Measurements from ENCODE around the gene TENM4. TPM values are rescaled to one million over a fixed set of nuclear protein-coding genes. Genes with fewer than 3 reads are reported as not detected.

Gene TENM4
- total RNA-seq, 4 donors from 2014 or later = 5.5 to 12.3 (median 8.9) TPM

DNA sequence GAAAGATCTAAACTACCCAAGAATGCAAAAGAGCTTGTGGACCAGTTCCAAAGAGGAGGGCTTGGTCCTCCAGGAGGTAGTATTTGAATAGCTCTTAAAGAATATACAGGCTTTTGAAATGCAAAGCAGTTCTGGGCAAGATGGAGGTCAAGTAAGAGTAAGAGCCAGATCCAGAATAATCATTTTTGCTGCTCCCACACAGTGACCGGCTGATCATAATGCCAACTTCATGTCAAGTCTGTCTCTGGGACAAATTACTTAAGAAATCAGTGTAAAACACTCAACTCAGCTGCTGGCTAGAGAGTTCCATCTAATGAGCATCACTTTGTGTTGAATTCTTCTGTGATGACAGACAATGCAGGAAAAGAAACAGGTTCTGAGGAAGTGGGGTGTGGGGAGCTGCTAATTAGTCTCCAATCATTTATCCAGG lies 615.2 kb downstream of the TENM4 start:
- TF ChIP-seq, protein P1, sequence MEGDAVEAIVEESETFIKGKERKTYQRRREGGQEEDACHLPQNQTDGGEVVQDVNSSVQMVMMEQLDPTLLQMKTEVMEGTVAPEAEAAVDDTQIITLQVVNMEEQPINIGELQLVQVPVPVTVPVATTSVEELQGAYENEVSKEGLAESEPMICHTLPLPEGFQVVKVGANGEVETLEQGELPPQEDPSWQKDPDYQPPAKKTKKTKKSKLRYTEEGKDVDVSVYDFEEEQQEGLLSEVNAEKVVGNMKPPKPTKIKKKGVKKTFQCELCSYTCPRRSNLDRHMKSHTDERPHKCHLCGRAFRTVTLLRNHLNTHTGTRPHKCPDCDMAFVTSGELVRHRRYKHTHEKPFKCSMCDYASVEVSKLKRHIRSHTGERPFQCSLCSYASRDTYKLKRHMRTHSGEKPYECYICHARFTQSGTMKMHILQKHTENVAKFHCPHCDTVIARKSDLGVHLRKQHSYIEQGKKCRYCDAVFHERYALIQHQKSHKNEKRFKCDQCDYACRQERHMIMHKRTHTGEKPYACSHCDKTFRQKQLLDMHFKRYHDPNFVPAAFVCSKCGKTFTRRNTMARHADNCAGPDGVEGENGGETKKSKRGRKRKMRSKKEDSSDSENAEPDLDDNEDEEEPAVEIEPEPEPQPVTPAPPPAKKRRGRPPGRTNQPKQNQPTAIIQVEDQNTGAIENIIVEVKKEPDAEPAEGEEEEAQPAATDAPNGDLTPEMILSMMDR (IDR thresholded peaks at IDR 0.05) = no peak
- TF ChIP-seq EP300 (IDR thresholded peaks at IDR 0.05) (no peak), POLR2A (IDR thresholded peaks at IDR 0.05) (no peak), POLR2AphosphoS5 (IDR thresholded peaks at IDR 0.05) (no peak)
- no peak for ATAC-seq
- Histone ChIP-seq H3K9me3 (no peaks in the 10 kb centered on the region), H3K4me1 (peaks cover 0 to 5% (median 0%) of the 10 kb centered on the region in 3 donors), H3K4me3 (no peak overlapping the region), H3K27me3 (no peaks in the 10 kb centered on the region), H3K27ac (no peak overlapping the region), H3K36me3 (no peaks in the 10 kb centered on the region)
- WGBS, 2 donors (ENCODE audit: low coverage in 1 of 2) = 38 to 75% methylated on average over 1 of the region's 1 CpG

- Histone ChIP-seq H3K4me3 (no peak overlapping the region), H3K36me3 (no peaks in the 10 kb centered on the region), H3K4me1 (peaks cover 0 to 5% (median 0%) of the 10 kb centered on the region in 3 donors), H3K27me3 (no peaks in the 10 kb centered on the region), H3K9me3 (no peaks in the 10 kb centered on the region), H3K27ac (no peak overlapping the region)
- TF ChIP-seq EP300 (IDR thresholded peaks at IDR 0.05) (no peak), POLR2A (IDR thresholded peaks at IDR 0.05) (no peak), POLR2AphosphoS5 (IDR thresholded peaks at IDR 0.05) (no peak)
- TF ChIP-seq, protein P1 (IDR thresholded peaks at IDR 0.05) = no peak
- WGBS, 2 donors (ENCODE audit: low coverage in 1 of 2) = 73 to 80% methylated on average over 9 of the region's 9 CpGs
- ATAC-seq = no peak
These were observed 617.2 kb downstream of the TENM4 start for GRCh38 chr11:78823588-78823987.

DNA sequence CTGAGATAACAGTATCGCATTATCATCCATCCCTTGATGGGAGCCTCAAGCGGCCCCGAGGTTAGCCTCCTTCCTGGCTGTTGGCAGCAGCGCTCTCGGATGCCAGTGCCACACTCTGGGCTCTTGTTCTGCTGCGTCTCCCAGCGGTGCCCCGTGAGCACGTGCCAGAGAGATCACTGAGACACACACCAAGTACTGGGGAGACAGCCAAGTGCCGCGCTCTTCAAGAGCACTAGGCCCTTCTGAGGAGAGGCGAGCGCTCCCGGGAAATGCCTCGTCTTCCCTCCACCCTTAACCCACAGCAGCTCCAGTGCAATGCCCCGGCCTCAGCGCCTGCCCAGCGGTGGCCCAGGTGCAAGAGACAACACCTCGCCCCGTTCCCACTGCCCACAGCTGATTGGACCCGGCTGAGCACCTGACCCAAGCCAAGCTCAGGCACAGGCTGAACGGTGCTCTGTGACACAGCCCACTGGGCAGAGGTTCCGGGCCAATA lies 617.9 kb downstream of the TENM4 start:
- H3K27me3 ChIP-seq = no peaks in the 10 kb centered on the region
- no peak for TF ChIP-seq POLR2A (IDR thresholded peaks at IDR 0.05)
- TF ChIP-seq, protein P1 (IDR thresholded peaks at IDR 0.05) = no peak
- TF ChIP-seq POLR2AphosphoS5 (IDR thresholded peaks at IDR 0.05) = no peak
- no peak for TF ChIP-seq EP300 (IDR thresholded peaks at IDR 0.05)
- H3K9me3 ChIP-seq = no peaks in the 10 kb centered on the region
- no peak overlapping the region for H3K4me3 ChIP-seq
- H3K36me3 ChIP-seq = no peaks in the 10 kb centered on the region
- no peak overlapping the region for H3K27ac ChIP-seq
- no peak for ATAC-seq
- WGBS, 2 donors (ENCODE audit: low coverage in 1 of 2) = 94 to 100% methylated on average over 1 to 11 of the region's 23 CpGs
- peaks cover 0 to 5% (median 0%) of the 10 kb centered on the region in 3 donors for H3K4me1 ChIP-seq

DNA sequence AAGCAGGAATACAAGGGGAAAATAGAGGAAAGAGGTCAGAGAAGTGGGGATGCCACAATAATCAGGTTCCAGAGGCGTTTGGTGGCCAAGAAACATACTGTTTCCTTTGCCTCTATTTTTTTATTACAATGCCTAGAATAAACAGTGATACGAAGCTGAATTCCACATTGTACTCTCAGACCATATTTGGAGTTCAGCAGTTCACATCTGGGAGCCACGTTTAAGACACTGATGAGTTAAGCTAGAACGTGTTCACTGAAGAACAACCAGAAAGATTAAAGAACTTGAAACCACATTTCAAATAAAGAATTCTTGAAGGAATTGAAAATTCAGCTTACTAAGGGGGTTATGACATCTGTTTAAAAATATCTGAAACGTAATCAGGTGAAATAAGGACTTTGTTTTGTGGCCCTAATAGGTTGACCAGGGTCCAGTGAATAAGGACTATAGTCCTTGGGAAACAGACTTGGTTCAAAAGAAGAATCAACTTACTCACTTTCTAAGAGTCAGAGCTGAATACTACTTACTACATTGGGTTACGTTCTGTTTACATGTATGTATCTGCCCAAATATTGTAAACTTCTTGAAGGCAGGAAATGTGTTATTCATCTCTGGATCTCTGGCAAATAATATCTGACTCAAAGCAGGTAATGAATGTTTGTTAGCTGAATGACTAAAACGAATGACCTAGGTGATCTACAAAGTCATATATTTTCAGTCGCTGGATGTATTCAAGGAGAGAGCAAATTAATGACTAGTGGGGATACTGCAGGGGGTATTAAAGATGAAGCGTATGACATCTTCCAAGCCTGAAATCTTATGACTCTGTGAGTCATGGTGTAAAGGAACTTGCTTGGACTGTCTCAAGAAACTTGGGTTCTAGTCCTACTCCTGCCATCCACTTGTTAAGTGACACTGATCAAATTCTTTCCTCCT lies 619.2 kb downstream of the TENM4 start:
- Histone ChIP-seq H3K4me1 (peaks cover 0 to 5% (median 0%) of the 10 kb centered on the region in 3 donors), H3K27me3 (no peaks in the 10 kb centered on the region), H3K4me3 (no peak overlapping the region), H3K9me3 (no peaks in the 10 kb centered on the region), H3K27ac (no peak overlapping the region), H3K36me3 (no peaks in the 10 kb centered on the region)
- TF ChIP-seq POLR2A (IDR thresholded peaks at IDR 0.05) = no peak
- TF ChIP-seq POLR2AphosphoS5 (IDR thresholded peaks at IDR 0.05) = no peak
- TF ChIP-seq, protein P1 (IDR thresholded peaks at IDR 0.05) = no peak
- TF ChIP-seq EP300 (IDR thresholded peaks at IDR 0.05) = no peak
- no peak for ATAC-seq
- WGBS, 2 donors (ENCODE audit: low coverage in 1 of 2) = 61 to 72% methylated on average over 9 of the region's 9 CpGs
